ENCODE results near the gene CX3CR1. TPM values are rescaled to one million over a fixed set of nuclear protein-coding genes. Genes with fewer than 3 reads are reported as not detected.

The CX3CR1 gene
- total RNA-seq, 1 experiment from 2014 or later = not detected

DNA sequence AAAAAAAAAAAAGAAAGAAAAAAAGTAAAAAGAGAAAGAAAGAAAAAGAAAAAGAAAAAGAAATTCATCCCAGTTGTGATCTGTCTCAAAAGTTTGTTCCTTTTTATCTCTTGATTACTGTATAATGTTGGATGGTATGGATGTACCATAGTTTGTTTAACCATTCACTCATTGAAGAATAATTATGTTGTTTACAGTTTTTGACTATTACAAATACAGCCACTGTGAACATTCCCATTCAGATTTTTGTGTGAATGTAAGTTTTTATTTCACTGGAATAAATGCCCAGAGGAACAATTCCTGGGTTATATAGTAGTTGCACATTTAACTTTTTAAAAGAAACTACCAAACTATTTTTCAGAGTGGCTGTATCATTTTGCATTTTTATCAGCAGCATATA is 39.4 kb upstream of the CX3CR1 start:
- TF ChIP-seq, protein P1, sequence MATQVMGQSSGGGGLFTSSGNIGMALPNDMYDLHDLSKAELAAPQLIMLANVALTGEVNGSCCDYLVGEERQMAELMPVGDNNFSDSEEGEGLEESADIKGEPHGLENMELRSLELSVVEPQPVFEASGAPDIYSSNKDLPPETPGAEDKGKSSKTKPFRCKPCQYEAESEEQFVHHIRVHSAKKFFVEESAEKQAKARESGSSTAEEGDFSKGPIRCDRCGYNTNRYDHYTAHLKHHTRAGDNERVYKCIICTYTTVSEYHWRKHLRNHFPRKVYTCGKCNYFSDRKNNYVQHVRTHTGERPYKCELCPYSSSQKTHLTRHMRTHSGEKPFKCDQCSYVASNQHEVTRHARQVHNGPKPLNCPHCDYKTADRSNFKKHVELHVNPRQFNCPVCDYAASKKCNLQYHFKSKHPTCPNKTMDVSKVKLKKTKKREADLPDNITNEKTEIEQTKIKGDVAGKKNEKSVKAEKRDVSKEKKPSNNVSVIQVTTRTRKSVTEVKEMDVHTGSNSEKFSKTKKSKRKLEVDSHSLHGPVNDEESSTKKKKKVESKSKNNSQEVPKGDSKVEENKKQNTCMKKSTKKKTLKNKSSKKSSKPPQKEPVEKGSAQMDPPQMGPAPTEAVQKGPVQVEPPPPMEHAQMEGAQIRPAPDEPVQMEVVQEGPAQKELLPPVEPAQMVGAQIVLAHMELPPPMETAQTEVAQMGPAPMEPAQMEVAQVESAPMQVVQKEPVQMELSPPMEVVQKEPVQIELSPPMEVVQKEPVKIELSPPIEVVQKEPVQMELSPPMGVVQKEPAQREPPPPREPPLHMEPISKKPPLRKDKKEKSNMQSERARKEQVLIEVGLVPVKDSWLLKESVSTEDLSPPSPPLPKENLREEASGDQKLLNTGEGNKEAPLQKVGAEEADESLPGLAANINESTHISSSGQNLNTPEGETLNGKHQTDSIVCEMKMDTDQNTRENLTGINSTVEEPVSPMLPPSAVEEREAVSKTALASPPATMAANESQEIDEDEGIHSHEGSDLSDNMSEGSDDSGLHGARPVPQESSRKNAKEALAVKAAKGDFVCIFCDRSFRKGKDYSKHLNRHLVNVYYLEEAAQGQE (IDR thresholded peaks at IDR 0.05; ENCODE audit: insufficient read depth in 1 of 2, low read depth in 2 of 2, low read length in 1 of 2) = no peak
- TF ChIP-seq CTCF (IDR thresholded peaks at IDR 0.05) (no peak), TCF7L2 (IDR thresholded peaks at IDR 0.05; ENCODE audit: low read depth, low read length) (no peak), SIN3A (IDR thresholded peaks at IDR 0.05; ENCODE audit: borderline replicate concordance, insufficient read depth, low read depth, low read length) (no peak), POLR2AphosphoS5 (IDR thresholded peaks at IDR 0.05; ENCODE audit: low read depth, low read length) (no peak)
- POLR2A ChIA-PET = no interaction called here
- no TSS peak for BruUV-seq (replicated peaks)
- ATAC-seq (no peak), DNase-seq (ENCODE audit: low read depth, low spot score) (no peak)
- in situ Hi-C loops (cut with HindIII; ENCODE audit: low pct_unique_long_range_greater_than_20kb, low sequenced_read_pairs) = no loop called here
- H3K4me1 ChIP-seq (ENCODE audit: control insufficient read depth, insufficient read depth, low read length) = no peaks in the 10 kb centered on the region
- no peaks in the 10 kb centered on the region for H3K27me3 ChIP-seq (ENCODE audit: control insufficient read depth, insufficient read depth, low read length)
- intact Hi-C loops (cut with micrococcal nuclease; ENCODE audit: unreplicated experiment) = no loop called here
- H3K27ac ChIP-seq (ENCODE audit: low read length) = no peak overlapping the region
- H3K4me3 ChIP-seq (ENCODE audit: low read depth in 2 of 2, low read length in 2 of 2) = no peak overlapping the region
- H3K36me3 ChIP-seq (ENCODE audit: control insufficient read depth, insufficient read depth, low read length) = no peaks in the 10 kb centered on the region
- H3K9me3 ChIP-seq (ENCODE audit: control insufficient read depth, insufficient read depth, low read depth, low read length) = no peaks in the 10 kb centered on the region
- CTCF ChIA-PET = no interaction called here

DNA sequence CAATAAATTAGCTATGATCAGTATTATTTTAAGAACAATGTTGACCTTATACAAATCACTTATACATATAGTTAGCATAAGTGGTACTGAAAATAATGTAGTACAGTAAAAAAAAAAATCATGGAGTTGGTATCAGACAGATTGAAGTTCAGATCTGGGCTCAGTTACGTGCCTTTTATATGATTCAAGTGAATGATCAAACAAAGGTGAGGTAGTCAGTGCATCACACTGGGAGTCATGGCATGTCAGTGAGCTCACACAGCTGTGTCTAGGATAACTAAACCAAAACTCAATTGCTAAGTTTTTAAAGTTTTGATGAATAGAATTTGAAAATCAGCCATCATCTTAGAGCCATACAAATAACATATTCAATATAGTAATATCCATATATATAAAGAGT is 38.5 kb upstream of the CX3CR1 start:
- POLR2A ChIA-PET = no interaction called here
- H3K36me3 ChIP-seq (ENCODE audit: control insufficient read depth, insufficient read depth, low read length) = no peaks in the 10 kb centered on the region
- intact Hi-C loops (cut with micrococcal nuclease; ENCODE audit: unreplicated experiment) = no loop called here
- no peak overlapping the region for H3K27ac ChIP-seq (ENCODE audit: low read length)
- CTCF ChIA-PET = interaction anchor here (0.6 kb wide), 1 partner anchor 160 kb away, joined by 4 read pairs; no protein-coding TSS in a partner anchor
- no peak for ATAC-seq
- H3K4me1 ChIP-seq (ENCODE audit: control insufficient read depth, insufficient read depth, low read length) = no peaks in the 10 kb centered on the region
- H3K9me3 ChIP-seq (ENCODE audit: control insufficient read depth, insufficient read depth, low read depth, low read length) = no peaks in the 10 kb centered on the region
- BruUV-seq (replicated peaks) = no TSS peak
- in situ Hi-C loops (cut with HindIII; ENCODE audit: low pct_unique_long_range_greater_than_20kb, low sequenced_read_pairs) = no loop called here
- H3K27me3 ChIP-seq (ENCODE audit: control insufficient read depth, insufficient read depth, low read length) = no peaks in the 10 kb centered on the region
- TF ChIP-seq TCF7L2 (IDR thresholded peaks at IDR 0.05; ENCODE audit: low read depth, low read length) (no peak), SIN3A (IDR thresholded peaks at IDR 0.05; ENCODE audit: borderline replicate concordance, insufficient read depth, low read depth, low read length) (no peak), CTCF (IDR thresholded peaks at IDR 0.05) (no peak), POLR2AphosphoS5 (IDR thresholded peaks at IDR 0.05; ENCODE audit: low read depth, low read length) (no peak)
- TF ChIP-seq, protein P1 (IDR thresholded peaks at IDR 0.05; ENCODE audit: insufficient read depth in 1 of 2, low read depth in 2 of 2, low read length in 1 of 2) = no peak
- no peak overlapping the region for H3K4me3 ChIP-seq (ENCODE audit: low read depth in 2 of 2, low read length in 2 of 2)
- DNase-seq (ENCODE audit: low read depth, low spot score) = no peak

Measured in Panc1 (cell line).